Endothelial cell of umbilical vein (primary cell): ENCODE measurements around the gene AGBL4. TPM values are rescaled to one million over a fixed set of nuclear protein-coding genes. Genes with fewer than 3 reads are reported as not detected.

Experiments used
- BruUV-seq: library from RNA; stranded (reverse); fragments of 400-500 nt; replicated peaks from 2 replicates; lab custom pipeline; 2021; lab: Mats Ljungman, UMichigan
- CTCF ChIA-PET: fragments of 300-600, 350-600 bp; sonication (Branson Sonifier 250); formaldehyde crosslinking; loops from one replicate; lab custom pipeline; 2021; ENCODE audit warnings: antibody characterized with exemption, inconsistent platforms; lab: Charles Lee
- POLR2A ChIA-PET: fragments of 300-600, 350-600 bp; sonication (Branson Sonifier 250); formaldehyde crosslinking; loops from one replicate; lab custom pipeline; 2021; ENCODE audit warnings: antibody characterized with exemption, inconsistent platforms; lab: Charles Lee
- DNase-seq: peaks from one replicate; pipeline ENCODE4 v3.0.0-alpha.2; 2011; ENCODE audit warnings: low read depth, low spot score
- FAIRE-seq: peaks from 2 replicates; lab custom pipeline; 2011; peaks lifted over from hg19 to GRCh38; lab: Jason Lieb, UNC
- H2AFZ ChIP-seq: 2 replicates; pipeline ENCODE4 v1.6.0; 2012; ENCODE audit warnings: low read depth, low read length, control low read depth, inconsistent platforms
- H3K27ac ChIP-seq: 2 replicates; pipeline ENCODE4 v1.5.1; 2011; ENCODE audit warnings: low read depth, mild to moderate bottlenecking, control low read depth, low read length, moderate library complexity; ENCODE audit not compliant: insufficient read depth
- H3K27me3 ChIP-seq, 2 experiments: 2 replicates each; pipeline versions ENCODE4 v1.6.0 to v1.6.1; 2011; ENCODE audit warnings: low read length in 2 of 2, mixed read lengths in 1 of 2; ENCODE audit not compliant: control insufficient read depth in 2 of 2, insufficient read depth in 2 of 2
- H3K36me3 ChIP-seq, 2 experiments: 2 replicates in 1 of 2; 3 replicates in 1 of 2; pipeline ENCODE4 v1.5.1; 2011; ENCODE audit warnings: low read length in 2 of 2, mild to moderate bottlenecking in 1 of 2, moderate library complexity in 1 of 2; ENCODE audit not compliant: control insufficient read depth in 2 of 2, insufficient read depth in 2 of 2; ENCODE audit errors: extremely low read depth in 1 of 2
- H3K4me1 ChIP-seq: 3 replicates; pipeline ENCODE4 v1.5.1; 2011; ENCODE audit warnings: mild to moderate bottlenecking, low read length; ENCODE audit not compliant: control insufficient read depth, insufficient read depth; ENCODE audit errors: extremely low read depth
- H3K4me2 ChIP-seq: 2 replicates; pipeline ENCODE4 v1.6.1; 2011; ENCODE audit warnings: low read length, control low read depth, mixed read lengths; ENCODE audit not compliant: insufficient read depth
- H3K4me3 ChIP-seq, 3 experiments: fragments of 200-600 bp in 1 of 3; sonication (generic), shearing (Covaris generic) in 1 of 3; replicated peaks in 1 of 3; 2 replicates each; pipeline ENCODE4 v1.5.1; 2011 to 2016; ENCODE audit warnings: control low read depth in 3 of 3, low read length in 3 of 3, mild to moderate bottlenecking in 2 of 3, inconsistent platforms in 1 of 3, low read depth in 1 of 3, moderate library complexity in 1 of 3; ENCODE audit not compliant: insufficient read depth in 1 of 3
- H3K79me2 ChIP-seq: 2 replicates; pipeline ENCODE4 v1.6.0; 2012; ENCODE audit warnings: low read length, inconsistent platforms; ENCODE audit not compliant: control insufficient read depth, insufficient read depth
- H3K9ac ChIP-seq: replicated peaks from 2 replicates; pipeline ENCODE3; 2011; ENCODE audit warnings: low read length, control low read depth; ENCODE audit not compliant: insufficient read depth; ENCODE audit errors: extremely low read depth
- H3K9me1 ChIP-seq: replicated peaks from 3 replicates; pipeline ENCODE4 v1.6.0; 2011; ENCODE audit warnings: mild to moderate bottlenecking, low read length; ENCODE audit not compliant: control insufficient read depth, insufficient read depth; ENCODE audit errors: extremely low read depth
- H3K9me3 ChIP-seq: replicated peaks from 2 replicates; pipeline ENCODE4 v1.5.1; 2012; ENCODE audit warnings: low read length, inconsistent platforms; ENCODE audit not compliant: control insufficient read depth, insufficient read depth
- H4K20me1 ChIP-seq: replicated peaks from 2 replicates; pipeline ENCODE3; 2011; ENCODE audit warnings: mild to moderate bottlenecking, low read length; ENCODE audit not compliant: control insufficient read depth, insufficient read depth; ENCODE audit errors: extremely low read depth
- CTCF ChIP-seq, 2 donors: IDR thresholded peaks; 1 replicate in 1 of 2; 2 replicates in 1 of 2; pipeline ENCODE4 v1.5.1; 2011; ENCODE audit warnings: low read length in 2 of 2, mild to moderate bottlenecking in 2 of 2, moderate library complexity in 2 of 2, control low read depth in 1 of 2, inconsistent platforms in 1 of 2, low read depth in 1 of 2; ENCODE audit not compliant: insufficient read depth in 1 of 2; ENCODE audit errors: extremely low read depth in 1 of 2
- EZH2 ChIP-seq: IDR thresholded peaks from 2 replicates; pipeline ENCODE4 v1.6.1; 2012; ENCODE audit warnings: borderline replicate concordance, low read depth, mild to moderate bottlenecking, moderate library complexity, low read length, inconsistent platforms; ENCODE audit not compliant: severe bottlenecking
- FOS ChIP-seq: IDR thresholded peaks from 2 replicates; pipeline ENCODE4 v1.6.1; 2011; ENCODE audit warnings: mild to moderate bottlenecking, low read length, moderate library complexity, borderline replicate concordance; ENCODE audit not compliant: insufficient read depth
- GATA2 ChIP-seq: IDR thresholded peaks from 2 replicates; pipeline ENCODE4 v1.7.0; 2011; ENCODE audit warnings: low read depth, mild to moderate bottlenecking, moderate library complexity, mixed read lengths, low read length; ENCODE audit not compliant: insufficient read length, insufficient read depth
- JUN ChIP-seq: IDR thresholded peaks from 2 replicates; pipeline ENCODE4 v1.6.1; 2011; ENCODE audit warnings: borderline replicate concordance, low read depth; ENCODE audit not compliant: insufficient read length, insufficient read depth
- MAX ChIP-seq: IDR thresholded peaks from 2 replicates; pipeline ENCODE4 v1.6.1; 2011; ENCODE audit not compliant: insufficient read depth, insufficient read length
- MYC ChIP-seq: IDR thresholded peaks from one replicate; pipeline ENCODE4 v1.6.1; 2011; ENCODE audit warnings: mild to moderate bottlenecking, low read depth, low read length
- POLR2A ChIP-seq: IDR thresholded peaks from 2 replicates; pipeline ENCODE4 v1.6.1; 2012; ENCODE audit warnings: low read depth, mild to moderate bottlenecking, control low read depth, low read length
- POLR2AphosphoS5 ChIP-seq: IDR thresholded peaks from 2 replicates; pipeline ENCODE4 v1.6.1; 2012; ENCODE audit warnings: low read depth, mild to moderate bottlenecking, control low read depth, low read length, moderate library complexity; ENCODE audit not compliant: insufficient read depth
- dilution Hi-C: fragments of 300-500 bp; cut with MboI; formaldehyde crosslinking; loops from one replicate; pipeline ENCODE4 v1.15.0; 2019; ENCODE audit warnings: low sequenced_read_pairs; ENCODE audit not compliant: extremely low pct_ligation_motif_present
- intact Hi-C: fragments of 100-400 bp; cut with micrococcal nuclease; formaldehyde crosslinking; loops from one replicate; pipeline ENCODE4 v1.10.0; 2022
- polyA plus RNA-seq, 4 experiments: library from polyadenylated mRNA; depleted of rRNA in 3 of 4; stranded (reverse) in 3 of 4; unstranded in 1 of 4; fragments of >200 nt; gene quantifications; 2 replicates each; pipeline versions ENCODE4 v1.2.1 to v1.2.3, GENCODE V29; 2011 to 2012; ENCODE audit warnings: missing spikeins in 1 of 4
- total RNA-seq: library from RNA; stranded (reverse); gene quantifications from 2 replicates; pipeline ENCODE4 v1.2.3, GENCODE V29; 2021

AGBL4 gene
- total and polyA plus RNA-seq, 2 donors (not counting 3 experiments of a cell fraction or from before 2014, with no cell fraction given): not detected

- no peak overlapping the region for H3K4me3 ChIP-seq
- H3K27me3 ChIP-seq: no peaks in the 10 kb centered on the region
- H3K9me1 ChIP-seq: no peaks in the 10 kb centered on the region
- dilution Hi-C loops: no loop called here
- POLR2A ChIA-PET: no interaction called here
- H4K20me1 ChIP-seq: no peaks in the 10 kb centered on the region
- no peak overlapping the region for H3K9ac ChIP-seq
- no peaks in the 10 kb centered on the region for H3K4me1 ChIP-seq
- DNase-seq (no peak), FAIRE-seq (no peak)
- CTCF ChIA-PET: no interaction called here
- no TSS peak for BruUV-seq
- H3K27ac ChIP-seq: no peak overlapping the region
- intact Hi-C loops: no loop called here
- H3K4me2 ChIP-seq: no peak overlapping the region
- TF ChIP-seq MYC (no peak), CTCF (IDR thresholded peaks at IDR 0.05; ENCODE audit: extremely low read depth in 1 of 2, insufficient read depth in 1 of 2, low read depth in 1 of 2, low read length in 2 of 2) (no peak), JUN (no peak), FOS (no peak), MAX (no peak), POLR2AphosphoS5 (no peak), POLR2A (no peak), GATA2 (no peak), EZH2 (no peak)
- H3K79me2 ChIP-seq: no peaks in the 10 kb centered on the region
- peaks cover 2% of the 10 kb centered on the region for H3K9me3 ChIP-seq
- no peaks in the 10 kb centered on the region for H3K36me3 ChIP-seq
- no peak overlapping the region for H2AFZ ChIP-seq
These were observed 978.4 kb downstream of the AGBL4 start for GRCh38 chr1:49045371-49045770.
